MM.1S (cell line): ENCODE data around the gene ADAMTS3.

Experiments used
- DNase-seq: peaks from one replicate; pipeline ENCODE4 v3.0.0-alpha.2; 2015
- H2AFZ ChIP-seq: fragments of 300-600 bp; sonication (generic); 2 replicates; pipeline ENCODE4 v1.6.0; 2016; ENCODE audit warnings: antibody characterized with exemption, low read length
- H3F3A ChIP-seq: fragments of 300-600 bp; sonication (generic); 2 replicates; pipeline ENCODE4 v1.6.1; 2016; ENCODE audit warnings: mild to moderate bottlenecking, antibody characterized with exemption, low read length, moderate library complexity, mixed read lengths; ENCODE audit not compliant: insufficient read depth
- H3K27ac ChIP-seq: fragments of 300-600 bp; sonication (generic); 2 replicates; pipeline ENCODE4 v1.5.1; 2016; ENCODE audit warnings: mild to moderate bottlenecking, low read length
- H3K27me3 ChIP-seq: fragments of 300-600 bp; sonication (generic); replicated peaks from 2 replicates; pipeline ENCODE4 v1.6.0; 2016; ENCODE audit warnings: low read length; ENCODE audit not compliant: insufficient read depth
- H3K36me3 ChIP-seq: fragments of 300-600 bp; sonication (generic); replicated peaks from 2 replicates; pipeline ENCODE4 v1.6.1; 2016; ENCODE audit warnings: mild to moderate bottlenecking, low read length, mixed read lengths; ENCODE audit not compliant: insufficient read depth
- H3K4me1 ChIP-seq: fragments of 300-600 bp; sonication (generic); 2 replicates; pipeline ENCODE4 v1.6.1; 2016; ENCODE audit warnings: low read length, mixed read lengths
- H3K4me2 ChIP-seq: fragments of 300-600 bp; sonication (generic); 2 replicates; pipeline ENCODE4 v1.6.0; 2016; ENCODE audit warnings: low read depth, low read length
- H3K4me3 ChIP-seq: fragments of 300-600 bp; sonication (generic); 2 replicates; pipeline ENCODE4 v1.5.1; 2016; ENCODE audit warnings: low read length, mixed read lengths
- H3K79me2 ChIP-seq: fragments of 300-600 bp; sonication (generic); 2 replicates; pipeline ENCODE4 v1.6.1; 2016; ENCODE audit warnings: mixed run types, low read length, mixed read lengths
- H3K9ac ChIP-seq: fragments of 300-600 bp; sonication (generic); 2 replicates; pipeline ENCODE4 v1.6.1; 2016; ENCODE audit warnings: low read length, mixed read lengths
- H3K9me2 ChIP-seq: fragments of 300-600 bp; sonication (generic); replicated peaks from 2 replicates; pipeline ENCODE4 v1.6.1; 2016; ENCODE audit warnings: mild to moderate bottlenecking, low read length, mixed read lengths; ENCODE audit not compliant: insufficient read depth
- H3K9me3 ChIP-seq: fragments of 300-600 bp; sonication (generic); replicated peaks from 2 replicates; pipeline ENCODE4 v1.6.1; 2016; ENCODE audit warnings: mild to moderate bottlenecking, low read length, mixed read lengths; ENCODE audit not compliant: insufficient read depth
- H4K20me1 ChIP-seq: fragments of 300-600 bp; sonication (generic); 2 replicates; pipeline ENCODE4 v1.6.1; 2016; ENCODE audit warnings: mild to moderate bottlenecking, low read length, moderate library complexity, mixed read lengths; ENCODE audit not compliant: insufficient read depth
- CTCF ChIP-seq: fragments of 300-600 bp; sonication (generic); IDR thresholded peaks from 2 replicates; pipeline ENCODE4 v1.5.1; 2016; ENCODE audit warnings: antibody characterized with exemption, low read length, mixed read lengths
- EZH2 ChIP-seq: fragments of 300-600 bp; sonication (generic); optimal IDR thresholded peaks from 2 replicates; pipeline ENCODE3; 2017; ENCODE audit warnings: low read depth, mild to moderate bottlenecking, antibody characterized with exemption, low read length, mixed read lengths
- EZH2phosphoT487 ChIP-seq: fragments of 300-600 bp; sonication (generic); IDR thresholded peaks from 2 replicates; pipeline ENCODE4 v1.6.1; 2018; ENCODE audit warnings: antibody characterized with exemption, low read length

Gene ADAMTS3

GRCh38 chr4:72325215-72325614 lies 243.8 kb downstream of the ADAMTS3 start:
- Histone ChIP-seq H3K27ac (no peak overlapping the region), H3K27me3 (no peaks in the 10 kb centered on the region), H3K9me2 (no peaks in the 10 kb centered on the region), H3K4me2 (no peak overlapping the region), H3K9ac (no peak overlapping the region), H3K4me1 (no peaks in the 10 kb centered on the region), H3K4me3 (no peak overlapping the region), H2AFZ (no peak overlapping the region), H3K9me3 (no peaks in the 10 kb centered on the region), H3F3A (no peaks in the 10 kb centered on the region), H4K20me1 (no peaks in the 10 kb centered on the region), H3K36me3 (no peaks in the 10 kb centered on the region), H3K79me2 (no peaks in the 10 kb centered on the region)
- TF ChIP-seq EZH2phosphoT487 (no peak), CTCF (no peak), EZH2 (no peak)
- no peak for DNase-seq

GRCh38 chr4:72323227-72323626 lies 245.8 kb downstream of the ADAMTS3 start:
- Histone ChIP-seq H3K27ac (no peak overlapping the region), H3K4me3 (no peak overlapping the region), H3K4me2 (no peak overlapping the region), H3K9me3 (no peaks in the 10 kb centered on the region), H4K20me1 (no peaks in the 10 kb centered on the region), H3K9ac (no peak overlapping the region), H2AFZ (no peak overlapping the region), H3K36me3 (no peaks in the 10 kb centered on the region), H3K9me2 (no peaks in the 10 kb centered on the region), H3K27me3 (no peaks in the 10 kb centered on the region), H3K4me1 (no peaks in the 10 kb centered on the region), H3K79me2 (no peaks in the 10 kb centered on the region), H3F3A (no peaks in the 10 kb centered on the region)
- no peak for DNase-seq
- no peak for TF ChIP-seq EZH2
- no peak for TF ChIP-seq CTCF
- no peak for TF ChIP-seq EZH2phosphoT487

- Histone ChIP-seq H3K4me2 (no peak overlapping the region), H3F3A (no peaks in the 10 kb centered on the region), H3K9me2 (no peaks in the 10 kb centered on the region), H4K20me1 (no peaks in the 10 kb centered on the region), H3K27ac (no peak overlapping the region), H3K36me3 (no peaks in the 10 kb centered on the region), H3K9ac (no peak overlapping the region), H3K27me3 (no peaks in the 10 kb centered on the region), H3K79me2 (no peaks in the 10 kb centered on the region), H2AFZ (no peak overlapping the region), H3K9me3 (no peaks in the 10 kb centered on the region), H3K4me3 (no peak overlapping the region), H3K4me1 (no peaks in the 10 kb centered on the region)
- DNase-seq: no peak
- no peak for TF ChIP-seq EZH2
- no peak for TF ChIP-seq CTCF
Observed at GRCh38 chr4:72320223-72320948, 248.6 kb downstream of the ADAMTS3 start.
